ENCODE results near the gene TPCN1. TPM values are rescaled to one million over a fixed set of nuclear protein-coding genes. Genes with fewer than 3 reads are reported as not detected.

TPCN1 gene
- total RNA-seq, 1 experiment from 2014 or later = 29.7 TPM

GRCh38 chr12:113277511-113277910 is 56.2 kb downstream of the TPCN1 start:
- RAD21 ChIA-PET (ENCODE audit: low non-redundant PET in 1 of 2, low total read pairs in 2 of 2, uncharacterized antibody in 2 of 2, unreplicated experiment in 2 of 2) = no interaction called here
- no TSS peak for BruUV-seq (replicated peaks)
- no peak overlapping the region for H3K4me2 ChIP-seq (ENCODE audit: low read length)
- no peak overlapping the region for H3K27ac ChIP-seq (ENCODE audit: low read depth, low read length)
- H3K9me3 ChIP-seq (ENCODE audit: control insufficient read depth in 1 of 2, insufficient read depth in 1 of 2, low read depth in 1 of 2, low read length in 2 of 2) = no peaks in the 10 kb centered on the region
- CTCF ChIA-PET = no interaction called here
- H3K27me3 ChIP-seq (ENCODE audit: insufficient read depth, low read length) = no peaks in the 10 kb centered on the region
- no peak overlapping the region for H3K4me3 ChIP-seq (replicated peaks in 1 of 2; ENCODE audit: low read depth in 1 of 2, low read length in 2 of 2)
- no peak for DNase-seq (ENCODE audit: low read depth, low spot score)
- no peaks in the 10 kb centered on the region for H3K79me2 ChIP-seq (ENCODE audit: insufficient read depth, low read length)
- POLR2A ChIA-PET = no interaction called here
- no peaks in the 10 kb centered on the region for H3K4me1 ChIP-seq (ENCODE audit: control insufficient read depth in 1 of 2, insufficient read depth in 2 of 2, low read length in 2 of 2)
- peaks cover 0 to 5% of the 10 kb centered on the region in 2 experiments; a peak in 1 of 4 replicates for H3K36me3 ChIP-seq (ENCODE audit: control insufficient read depth in 1 of 2, insufficient read depth in 2 of 2, low read length in 2 of 2)
- intact Hi-C loops (cut with micrococcal nuclease) = no loop called here
- H4K20me1 ChIP-seq (ENCODE audit: insufficient read depth) = no peaks in the 10 kb centered on the region
- H3K9me2 ChIP-seq (ENCODE audit: insufficient read depth) = no peaks in the 10 kb centered on the region
- no peak for ATAC-seq
- H2AFZ ChIP-seq (ENCODE audit: low read depth, low read length, poor library complexity, severe bottlenecking) = no peak overlapping the region
- TF ChIP-seq TCF7L2 (IDR thresholded peaks at IDR 0.05; ENCODE audit: borderline replicate concordance, extremely low read depth, insufficient read depth, insufficient read length) (no peak), YY1 (IDR thresholded peaks at IDR 0.05; ENCODE audit: extremely low read depth, insufficient replicate concordance, low read depth, low read length) (no peak), ELF1 (IDR thresholded peaks at IDR 0.05; ENCODE audit: borderline replicate concordance, low read depth) (no peak), ZFX (IDR thresholded peaks at IDR 0.05) (no peak), ZBTB33 (IDR thresholded peaks at IDR 0.05; ENCODE audit: extremely low read depth, insufficient replicate concordance, low read length) (no peak), ZNF274 (IDR thresholded peaks at IDR 0.05; ENCODE audit: low read depth, low read length) (no peak), SIN3A (IDR thresholded peaks at IDR 0.05; ENCODE audit: low read depth) (no peak), EGR1 (IDR thresholded peaks at IDR 0.05; ENCODE audit: low read depth) (no peak), FOSL1 (IDR thresholded peaks at IDR 0.05; ENCODE audit: low read depth) (no peak), CTCF (IDR thresholded peaks at IDR 0.05 in 2 of 3, conservative IDR thresholded peaks at IDR 0.05 in 1 of 3; ENCODE audit: borderline replicate concordance in 1 of 3, insufficient read depth in 1 of 3, low read depth in 2 of 3, low read length in 2 of 3) (no peak), POLR2AphosphoS5 (IDR thresholded peaks at IDR 0.05; ENCODE audit: low read depth, low read length) (no peak), EZH2phosphoT487 (IDR thresholded peaks at IDR 0.05; ENCODE audit: borderline replicate concordance) (no peak), RAD21 (IDR thresholded peaks at IDR 0.05; ENCODE audit: low read depth) (no peak), MAX (IDR thresholded peaks at IDR 0.05) (no peak), SRF (IDR thresholded peaks at IDR 0.05; ENCODE audit: low read depth) (no peak)
- no peak overlapping the region for H3K9ac ChIP-seq (ENCODE audit: low read length)

Measured in HCT116 (cell line).